OCI-LY7 (cell line): Measurements from ENCODE around the gene RSBN1. TPM values are rescaled to one million over a fixed set of nuclear protein-coding genes. Genes with fewer than 3 reads are reported as not detected.

Experiments
- BruUV-seq: library from RNA; stranded (reverse); fragments of 400-500 nt; replicated peaks from 2 replicates; lab custom pipeline; 2021; lab: Mats Ljungman, UMichigan
- CTCF ChIA-PET: fragments of 300-600 bp; sonication (Branson Sonifier 250); formaldehyde crosslinking; loops from one replicate; lab custom pipeline; 2022; ENCODE audit warnings: antibody characterized with exemption; ENCODE audit not compliant: unreplicated experiment; lab: Charles Lee
- POLR2A ChIA-PET: fragments of 300-600 bp; sonication (Branson Sonifier 250); formaldehyde crosslinking; loops from one replicate; lab custom pipeline; 2022; ENCODE audit warnings: antibody characterized with exemption; lab: Charles Lee
- DNase-seq: peaks from one replicate; pipeline ENCODE4 v3.0.0-alpha.2; 2015; ENCODE audit warnings: low spot score
- H2AFZ ChIP-seq: fragments of 200-600 bp; sonication (generic), shearing (Covaris generic); 2 replicates; pipeline ENCODE4 v1.6.1; 2014; ENCODE audit warnings: mild to moderate bottlenecking, antibody characterized with exemption, low read length, moderate library complexity
- H3K27ac ChIP-seq: fragments of 200-600 bp; sonication (generic); 2 replicates; pipeline ENCODE4 v1.5.1; 2014; ENCODE audit warnings: mixed run types, low read depth, mild to moderate bottlenecking, moderate library complexity, low read length, inconsistent platforms; ENCODE audit not compliant: poor library complexity, severe bottlenecking
- H3K36me3 ChIP-seq: fragments of 200-600 bp; sonication (generic); 2 replicates; pipeline ENCODE4 v1.6.1; 2014; ENCODE audit warnings: mild to moderate bottlenecking, antibody characterized with exemption, low read length, moderate library complexity, mixed read lengths; ENCODE audit not compliant: insufficient read depth
- H3K4me1 ChIP-seq: fragments of 200-600 bp; sonication (generic); 2 replicates; pipeline ENCODE4 v1.5.1; 2014; ENCODE audit warnings: mild to moderate bottlenecking, low read length; ENCODE audit not compliant: insufficient read depth, poor library complexity, severe bottlenecking
- H3K4me2 ChIP-seq: fragments of 200-600 bp; sonication (generic); 2 replicates; pipeline ENCODE4 v1.6.1; 2014; ENCODE audit warnings: mild to moderate bottlenecking, low read length
- H3K4me3 ChIP-seq: fragments of 200-600 bp; sonication (generic); 2 replicates; pipeline ENCODE4 v1.5.1; 2014; ENCODE audit warnings: mild to moderate bottlenecking, low read depth, low read length; ENCODE audit not compliant: poor library complexity, severe bottlenecking
- H3K79me2 ChIP-seq: fragments of 200-600 bp; sonication (generic); 2 replicates; pipeline ENCODE4 v1.6.1; 2016; ENCODE audit warnings: low read depth, mild to moderate bottlenecking, low read length, moderate library complexity, mixed read lengths; ENCODE audit not compliant: insufficient read depth
- H3K9me2 ChIP-seq: fragments of 200-600 bp; sonication (generic); 2 replicates; pipeline ENCODE4 v1.6.1; 2016; ENCODE audit warnings: mild to moderate bottlenecking, low read length, mixed read lengths; ENCODE audit not compliant: insufficient read depth
- H3K9me3 ChIP-seq: fragments of 200-600 bp; sonication (generic); 2 replicates; pipeline ENCODE4 v1.6.1; 2014; ENCODE audit warnings: mild to moderate bottlenecking, mixed run types, low read length, mixed read lengths
- H4K20me1 ChIP-seq: fragments of 200-600 bp; sonication (generic); 2 replicates; pipeline ENCODE4 v1.6.1; 2014; ENCODE audit warnings: mild to moderate bottlenecking, antibody characterized with exemption, low read length, moderate library complexity, mixed read lengths; ENCODE audit not compliant: insufficient read depth
- EZH2phosphoT487 ChIP-seq: fragments of 200-600 bp; sonication (generic); IDR thresholded peaks from 2 replicates; pipeline ENCODE4 v1.6.1; 2018; ENCODE audit warnings: low read depth, borderline replicate concordance, mild to moderate bottlenecking, mixed run types, antibody characterized with exemption, low read length, moderate library complexity, mixed read lengths
- intact Hi-C: fragments of 100-400 bp; cut with micrococcal nuclease; formaldehyde crosslinking; loops from one replicate; pipeline ENCODE4 v1.10.0; 2022; ENCODE audit not compliant: unreplicated experiment
- total RNA-seq, 2 experiments: library from RNA; depleted of rRNA in 1 of 2; stranded (reverse); fragments of >200 nt in 1 of 2; shearing (Covaris generic) in 1 of 2; gene quantifications; 2 replicates each; pipeline ENCODE4 v1.2.3, GENCODE V29; 2014 to 2022
- TF ChIP-seq, protein P1 (sequence below): fragments of 200-600 bp; sonication (generic); conservative IDR thresholded peaks from 2 replicates; pipeline ENCODE4 v1.5.1; 2014; ENCODE audit warnings: mild to moderate bottlenecking, antibody characterized with exemption, low read length, moderate library complexity, mixed read lengths

The RSBN1 gene
- total RNA-seq, 2 experiments from 2014 or later, result 10.8 to 19.0 TPM

DNA sequence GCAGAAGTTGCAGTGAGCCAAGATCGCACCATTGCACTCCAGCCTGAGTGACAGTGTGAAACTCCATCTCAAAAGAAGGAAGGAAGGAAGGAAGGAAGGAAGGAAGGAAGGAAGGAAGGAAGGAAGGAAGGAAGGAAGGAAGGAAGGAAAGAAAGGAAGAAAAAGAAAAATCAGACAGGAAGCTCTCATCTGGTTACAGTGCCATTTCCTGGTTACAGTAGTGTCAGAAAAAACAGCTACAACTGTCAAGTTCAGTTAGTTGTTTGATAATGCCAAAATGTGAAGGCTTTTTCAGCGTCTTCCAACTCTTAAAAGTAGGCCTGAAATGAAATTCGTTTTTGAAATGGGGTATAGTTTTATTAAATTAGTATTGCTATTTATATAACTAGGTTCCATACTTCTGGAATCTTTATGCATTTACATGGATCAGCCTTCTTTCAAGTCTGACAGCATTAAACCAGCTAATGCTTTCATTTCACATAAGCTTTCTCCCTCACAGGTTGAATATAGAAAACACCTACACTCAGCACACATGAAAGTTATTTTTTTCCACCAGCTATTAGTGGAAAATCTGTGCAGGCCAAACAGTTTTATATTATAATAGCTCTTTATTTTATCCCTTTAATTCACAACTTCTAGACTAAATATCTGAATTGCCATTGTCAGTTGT lies 38.0 kb upstream of the RSBN1 start:
- Histone ChIP-seq H3K9me3 (peaks cover 14% of the 10 kb centered on the region; the same call in 1 of the 2 replicates), H3K79me2 (no peaks in the 10 kb centered on the region), H4K20me1 (no peaks in the 10 kb centered on the region), H3K27ac (no peak overlapping the region), H3K4me3 (no peak overlapping the region), H2AFZ (no peak overlapping the region), H3K4me2 (no peak overlapping the region), H3K9me2 (no peaks in the 10 kb centered on the region), H3K4me1 (no peaks in the 10 kb centered on the region), H3K36me3 (peaks cover 91% of the 10 kb centered on the region)
- POLR2A ChIA-PET, result interaction anchor here (0.6 to 1.4 kb wide), 5 partner anchors 10 to 102 kb away, joined by 3 to 12 read pairs (median 3); no protein-coding TSS in a partner anchor
- CTCF ChIA-PET, result no interaction called here
- no peak for DNase-seq
- no peak for TF ChIP-seq EZH2phosphoT487
- TF ChIP-seq, protein P1, sequence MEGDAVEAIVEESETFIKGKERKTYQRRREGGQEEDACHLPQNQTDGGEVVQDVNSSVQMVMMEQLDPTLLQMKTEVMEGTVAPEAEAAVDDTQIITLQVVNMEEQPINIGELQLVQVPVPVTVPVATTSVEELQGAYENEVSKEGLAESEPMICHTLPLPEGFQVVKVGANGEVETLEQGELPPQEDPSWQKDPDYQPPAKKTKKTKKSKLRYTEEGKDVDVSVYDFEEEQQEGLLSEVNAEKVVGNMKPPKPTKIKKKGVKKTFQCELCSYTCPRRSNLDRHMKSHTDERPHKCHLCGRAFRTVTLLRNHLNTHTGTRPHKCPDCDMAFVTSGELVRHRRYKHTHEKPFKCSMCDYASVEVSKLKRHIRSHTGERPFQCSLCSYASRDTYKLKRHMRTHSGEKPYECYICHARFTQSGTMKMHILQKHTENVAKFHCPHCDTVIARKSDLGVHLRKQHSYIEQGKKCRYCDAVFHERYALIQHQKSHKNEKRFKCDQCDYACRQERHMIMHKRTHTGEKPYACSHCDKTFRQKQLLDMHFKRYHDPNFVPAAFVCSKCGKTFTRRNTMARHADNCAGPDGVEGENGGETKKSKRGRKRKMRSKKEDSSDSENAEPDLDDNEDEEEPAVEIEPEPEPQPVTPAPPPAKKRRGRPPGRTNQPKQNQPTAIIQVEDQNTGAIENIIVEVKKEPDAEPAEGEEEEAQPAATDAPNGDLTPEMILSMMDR, result no peak
- intact Hi-C loops, result no loop called here
- BruUV-seq, result no TSS peak

DNA sequence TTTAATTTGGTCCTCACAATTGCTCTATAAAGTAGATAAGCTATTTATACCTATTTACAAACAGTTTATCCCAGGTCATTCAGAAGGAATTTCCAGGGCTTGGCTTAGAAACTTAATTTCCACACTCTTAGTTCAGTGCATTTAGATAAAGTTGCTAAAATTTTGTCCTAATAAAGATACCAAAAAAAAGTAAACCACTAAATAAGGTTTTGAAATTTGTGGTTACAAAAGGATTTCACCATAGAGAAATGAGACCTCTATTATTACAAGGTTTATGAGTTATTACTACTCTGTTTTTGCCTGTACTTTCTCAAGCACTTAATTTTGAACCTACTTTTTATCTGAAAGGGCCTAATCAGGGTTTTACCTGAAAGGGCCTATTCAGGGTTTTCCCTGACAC lies 36.8 kb upstream of the RSBN1 start:
- peaks cover 14% of the 10 kb centered on the region; the same call in 1 of the 2 replicates for H3K9me3 ChIP-seq
- BruUV-seq, result no TSS peak
- intact Hi-C loops, result no loop called here
- H2AFZ ChIP-seq, result no peak overlapping the region
- no peaks in the 10 kb centered on the region for H3K79me2 ChIP-seq
- H3K27ac ChIP-seq, result no peak overlapping the region
- ChIA-PET CTCF (no interaction called here), POLR2A (no interaction called here)
- no peak for DNase-seq
- H3K4me3 ChIP-seq, result no peak overlapping the region
- H3K4me1 ChIP-seq, result no peaks in the 10 kb centered on the region
- TF ChIP-seq EZH2phosphoT487, result no peak
- TF ChIP-seq, protein P1, result no peak
- H4K20me1 ChIP-seq, result no peaks in the 10 kb centered on the region
- no peaks in the 10 kb centered on the region for H3K9me2 ChIP-seq
- H3K36me3 ChIP-seq, result peaks cover 91% of the 10 kb centered on the region
- no peak overlapping the region for H3K4me2 ChIP-seq

DNA sequence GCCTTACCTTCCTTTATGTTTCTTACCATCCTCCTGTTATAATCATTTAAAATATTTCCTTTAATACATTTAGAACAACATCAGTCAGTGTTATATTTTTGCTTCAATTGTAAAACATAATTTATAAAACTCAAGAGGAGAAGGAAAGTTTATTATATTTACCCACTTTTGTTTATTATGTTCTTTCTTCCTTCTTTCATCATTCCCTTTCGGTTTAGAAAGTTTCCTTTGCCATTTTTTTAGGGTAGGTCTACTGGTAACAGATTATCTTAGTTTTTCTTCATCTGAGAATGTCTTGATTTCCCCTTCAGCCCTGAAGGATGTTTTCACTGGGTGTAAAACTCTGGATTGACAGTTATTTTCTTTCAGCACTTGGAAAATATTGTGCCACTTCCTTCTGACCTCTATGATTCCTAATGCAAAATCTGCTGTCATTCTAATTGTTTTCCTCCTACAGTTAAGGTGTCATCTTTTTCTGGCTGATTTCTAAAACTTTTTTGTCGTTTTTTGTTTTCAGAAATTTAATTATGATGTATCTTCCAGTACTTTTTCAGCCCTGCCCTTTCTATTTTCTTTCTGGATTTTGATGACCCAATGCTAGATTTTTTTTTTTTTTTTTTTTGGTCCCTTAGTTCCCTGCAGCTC lies 34.2 kb upstream of the RSBN1 start:
- TSS peak; percentile 43 for BruUV-seq
- POLR2A ChIA-PET, result no interaction called here
- H3K36me3 ChIP-seq, result peaks cover 96% of the 10 kb centered on the region
- no peak overlapping the region for H3K4me3 ChIP-seq
- H3K79me2 ChIP-seq, result no peaks in the 10 kb centered on the region
- peaks cover 14% of the 10 kb centered on the region; the same call in 1 of the 2 replicates for H3K9me3 ChIP-seq
- H3K9me2 ChIP-seq, result no peaks in the 10 kb centered on the region
- no peaks in the 10 kb centered on the region for H3K4me1 ChIP-seq
- H4K20me1 ChIP-seq, result no peaks in the 10 kb centered on the region
- intact Hi-C loops, result no loop called here
- no peak overlapping the region for H2AFZ ChIP-seq
- DNase-seq, result no peak
- TF ChIP-seq, protein P1, result no peak
- no peak for TF ChIP-seq EZH2phosphoT487
- CTCF ChIA-PET, result no interaction called here
- no peak overlapping the region for H3K4me2 ChIP-seq
- no peak overlapping the region for H3K27ac ChIP-seq
